Measurements from ENCODE around the gene SZT2.
"Not testable (repeated sequence)": the region's sequence is repeated elsewhere in the genome, so short reads cannot be mapped to it uniquely, and the experiment has no call there.

Gene SZT2

GRCh38 chr1:43392702-43393101 lies 3.0 kb downstream of the SZT2 start:
- DNase-seq = no peak

DNA sequence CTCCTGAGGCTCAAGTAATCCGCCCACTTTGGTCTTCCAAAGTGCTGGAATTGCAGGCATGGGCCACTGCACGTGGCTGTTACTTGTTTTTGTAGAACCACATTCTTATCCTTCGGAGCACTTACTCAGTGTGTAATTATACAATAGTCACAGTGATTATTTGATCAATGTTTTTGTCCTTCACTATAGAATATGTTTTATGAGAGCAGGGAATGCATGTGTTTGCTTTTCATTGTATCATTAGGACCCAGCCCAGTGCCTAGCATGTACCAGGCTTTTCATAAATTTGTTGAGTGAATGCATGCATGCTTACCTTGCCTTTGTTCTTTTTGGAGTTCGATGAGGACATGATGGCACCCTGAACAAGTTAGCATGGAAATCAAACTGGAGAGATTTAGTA lies 5.8 kb downstream of the SZT2 start:
- DNase-seq = no peak

- DNase-seq = peak; percentile 54
Observed at GRCh38 chr1:43396059-43396458, 6.4 kb downstream of the SZT2 start.

DNA sequence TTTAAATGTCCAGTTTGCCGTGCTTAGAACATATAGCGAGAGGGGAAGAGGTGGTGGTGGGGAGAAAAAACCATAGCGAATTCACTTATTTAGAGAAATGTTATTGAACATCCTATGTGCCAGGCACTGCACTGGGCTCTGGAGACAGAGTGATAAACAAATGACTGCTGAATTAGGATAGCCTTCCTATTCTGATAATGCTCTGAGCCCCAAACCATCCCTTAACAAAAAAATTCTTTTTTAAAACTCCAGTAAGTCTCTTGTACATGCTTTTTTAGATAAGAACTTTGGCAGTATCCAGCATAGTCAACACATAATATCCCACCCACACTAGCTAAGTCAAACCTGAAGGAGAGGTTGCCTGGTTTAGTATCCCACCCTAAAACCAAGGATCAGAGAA lies 8.5 kb downstream of the SZT2 start:
- DNase-seq = no peak

DNA sequence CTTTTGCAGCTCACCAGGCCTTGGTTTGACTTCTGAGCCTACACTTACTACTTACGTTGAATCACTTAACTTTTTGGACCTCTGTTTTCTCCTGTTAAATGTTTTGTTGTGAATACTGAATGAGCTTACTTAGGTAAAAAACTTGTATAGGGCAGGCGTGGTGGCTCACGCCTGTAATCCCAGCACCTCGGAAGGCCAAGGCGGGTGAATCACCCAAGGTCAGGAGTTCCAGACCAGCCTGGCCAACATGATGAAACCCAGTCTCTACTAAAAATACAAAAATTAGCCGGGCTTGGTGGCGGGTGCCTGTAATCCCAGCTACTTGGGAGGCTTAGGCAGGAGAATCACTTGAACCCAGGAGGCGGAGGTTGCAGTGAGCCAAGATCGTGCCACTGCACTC lies 10.7 kb downstream of the SZT2 start:
- DNase-seq = not testable (repeated sequence)

- DNase-seq = no peak
Observed at GRCh38 chr1:43402089-43402865, 12.6 kb downstream of the SZT2 start.

- DNase-seq = no peak
Observed at GRCh38 chr1:43404353-43404752, 14.7 kb downstream of the SZT2 start.

GRCh38 chr1:43405219-43405875 lies 15.6 kb downstream of the SZT2 start:
- peak; percentile 71 for DNase-seq

DNA sequence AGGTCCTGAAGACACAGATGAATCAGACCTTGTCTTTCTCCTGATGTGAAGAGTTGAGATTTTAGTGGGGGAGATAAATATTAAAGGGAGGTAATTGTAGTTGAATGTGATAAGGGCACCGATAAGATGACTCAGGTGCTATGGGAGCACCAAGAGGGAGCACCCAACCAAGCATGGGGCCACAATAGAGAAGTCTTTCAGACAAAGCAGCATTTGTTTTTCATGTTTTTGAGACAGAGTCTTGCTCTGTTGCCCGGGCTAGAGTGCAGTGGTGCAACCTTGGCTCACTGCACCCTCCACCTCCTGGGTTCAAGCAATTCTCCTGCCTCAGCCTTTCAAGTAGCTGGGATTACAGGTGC lies 16.2 kb downstream of the SZT2 start:
- DNase-seq = no peak

GRCh38 chr1:43410571-43410970 lies 20.9 kb downstream of the SZT2 start:
- no peak for DNase-seq

DNA sequence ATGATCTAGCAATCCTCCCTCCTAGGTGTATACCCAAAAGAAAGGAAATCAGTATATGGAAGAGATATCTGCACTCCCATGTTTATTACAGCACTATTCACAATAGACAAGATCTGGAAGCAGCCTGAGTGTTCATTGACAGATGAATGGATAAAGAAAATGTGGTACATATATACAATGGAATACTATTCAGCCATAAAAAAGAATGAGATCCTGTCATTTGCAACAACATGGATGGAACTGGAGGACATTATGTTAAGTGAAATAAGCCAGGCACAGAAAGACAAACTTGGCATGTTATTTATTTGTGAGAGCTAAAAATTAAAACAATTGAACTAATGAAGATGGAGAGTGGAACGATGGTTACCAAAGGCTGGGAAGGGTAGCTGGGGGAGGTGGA lies 23.7 kb downstream of the SZT2 start:
- DNase-seq = not testable (repeated sequence)

DNA sequence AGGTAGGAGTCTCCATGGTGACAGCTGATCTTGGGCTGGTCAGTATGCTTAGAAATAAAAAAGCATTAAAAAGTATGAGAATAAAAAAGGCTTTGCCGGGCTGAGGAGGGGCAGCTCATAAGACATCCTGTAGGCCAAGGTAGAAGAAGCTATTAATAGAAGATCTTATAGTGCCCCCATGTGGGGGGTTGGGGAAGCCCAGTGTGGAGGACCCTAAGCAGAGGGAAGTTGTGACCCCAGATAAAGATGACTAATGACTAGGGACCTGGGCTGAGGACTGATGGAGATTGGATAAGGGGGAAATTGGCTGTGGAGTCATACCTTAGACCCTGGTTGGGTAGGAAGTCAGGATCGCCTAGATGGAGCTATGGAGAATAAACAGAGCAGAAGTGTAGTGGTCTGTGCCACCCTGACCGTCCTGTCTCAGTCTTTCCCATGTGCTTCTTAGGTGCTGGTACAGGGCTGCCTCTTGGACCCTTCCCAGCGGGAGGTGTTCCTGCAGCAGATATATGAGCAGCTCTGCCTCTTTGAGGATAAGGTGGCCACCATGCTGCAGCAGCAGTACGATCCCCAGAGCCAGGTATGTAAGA lies 25.0 kb downstream of the SZT2 start:
- peak; percentile 57 for DNase-seq

DNA sequence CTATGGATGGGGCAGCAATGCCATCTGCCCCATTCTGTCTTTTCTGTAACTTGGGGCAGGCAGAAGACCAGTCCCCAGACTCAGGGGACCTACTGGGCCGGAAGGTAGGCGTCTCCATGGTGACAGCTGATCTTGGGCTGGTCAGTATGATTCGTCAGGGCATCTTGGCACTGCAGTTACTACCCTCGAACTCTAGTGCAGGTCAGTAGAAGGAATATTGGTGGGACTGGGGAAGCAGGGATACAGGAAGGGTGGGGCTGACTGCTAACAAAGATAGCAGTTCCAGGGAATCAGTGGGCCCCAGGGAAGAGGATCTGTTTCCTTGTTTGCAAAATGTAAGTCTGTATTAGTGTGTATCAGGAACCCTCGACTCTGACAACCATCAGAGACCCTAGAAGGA lies 26.2 kb downstream of the SZT2 start:
- DNase-seq = no peak

GRCh38 chr1:43418858-43419257 lies 29.2 kb downstream of the SZT2 start:
- no peak for DNase-seq

DNA sequence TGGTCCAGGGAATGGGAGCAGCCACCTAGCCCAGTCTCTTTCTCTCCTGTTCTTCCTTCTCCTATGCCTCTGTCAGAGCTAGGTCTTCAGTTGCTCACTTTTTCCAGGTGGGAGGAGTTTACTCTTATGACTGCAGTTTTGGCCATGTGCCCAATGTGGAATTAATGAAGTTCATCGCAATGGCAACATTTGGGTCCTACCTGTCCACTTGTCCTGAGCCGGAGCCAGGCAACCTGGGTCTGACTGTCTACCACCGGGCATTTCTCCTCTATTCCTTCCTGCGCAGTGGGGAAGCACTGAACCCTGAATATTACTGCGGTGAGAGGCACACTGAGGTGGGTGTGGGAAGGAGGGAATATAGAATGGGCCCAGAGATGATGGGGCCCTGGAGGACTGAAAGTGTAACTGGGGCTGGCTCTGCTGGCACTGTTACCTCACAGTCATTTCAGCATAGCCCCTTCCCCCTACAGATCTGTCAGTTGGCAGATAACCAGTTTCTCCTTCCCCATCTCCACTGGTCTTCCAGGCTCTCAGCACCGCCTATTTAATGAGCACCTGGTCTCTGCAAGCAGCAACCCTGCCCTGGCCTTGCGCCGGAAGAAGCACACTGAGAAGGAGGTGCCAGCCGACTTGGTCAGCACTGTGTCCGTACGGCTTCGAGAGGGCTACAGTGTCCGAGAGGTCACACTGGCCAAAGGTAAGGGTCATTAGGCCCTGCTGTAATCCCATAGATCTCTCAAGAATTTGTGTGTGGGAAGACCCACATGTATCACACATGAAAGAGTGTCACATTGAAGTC lies 30.1 kb downstream of the SZT2 start:
- DNase-seq = no peak

DNA sequence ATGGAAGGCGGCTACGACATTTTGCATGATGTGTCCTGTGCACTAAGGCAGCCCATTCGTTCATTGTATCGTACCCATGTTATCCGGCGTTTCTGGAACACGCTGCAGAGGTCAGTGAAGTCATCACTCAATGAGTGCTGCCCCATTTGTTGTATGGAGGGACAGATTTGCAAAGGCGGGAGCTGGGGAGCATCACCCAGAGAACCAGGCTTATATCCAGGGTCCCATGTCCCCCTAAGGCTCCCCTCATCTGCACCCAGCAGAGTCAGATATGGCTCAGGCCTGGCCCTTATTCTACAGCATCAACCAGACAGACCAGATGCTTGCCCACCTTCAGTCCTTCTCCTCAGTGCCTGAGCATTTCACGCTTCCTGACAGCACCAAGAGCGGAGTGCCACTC lies 31.2 kb downstream of the SZT2 start:
- no peak for DNase-seq

DNA sequence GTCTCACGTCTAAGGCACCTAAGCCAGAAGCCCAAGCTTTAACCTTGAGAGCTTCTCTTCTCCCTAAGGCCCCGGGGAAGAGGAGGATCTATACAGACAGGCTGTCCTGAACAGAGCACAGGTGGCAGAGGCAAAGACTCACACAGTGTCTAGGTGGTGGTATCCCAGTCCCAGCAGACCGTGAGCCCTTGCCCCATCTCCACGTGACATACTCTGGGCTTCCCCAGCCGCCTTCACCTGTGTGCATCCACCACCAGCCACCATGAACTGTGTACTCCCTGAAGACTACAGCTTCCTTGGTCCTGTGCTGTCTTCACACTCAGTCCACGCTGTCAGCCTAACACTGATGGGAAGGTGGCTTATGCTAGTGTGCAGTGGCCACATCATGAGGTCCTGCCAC lies 31.7 kb downstream of the SZT2 start:
- DNase-seq = no peak

GRCh38 chr1:43421976-43422750 lies 32.5 kb downstream of the SZT2 start:
- DNase-seq = no peak

- no peak for DNase-seq
Observed at GRCh38 chr1:43422995-43423671, 33.4 kb downstream of the SZT2 start.

- no peak for DNase-seq
Observed at GRCh38 chr1:43423672-43424550, 34.2 kb downstream of the SZT2 start.

DNA sequence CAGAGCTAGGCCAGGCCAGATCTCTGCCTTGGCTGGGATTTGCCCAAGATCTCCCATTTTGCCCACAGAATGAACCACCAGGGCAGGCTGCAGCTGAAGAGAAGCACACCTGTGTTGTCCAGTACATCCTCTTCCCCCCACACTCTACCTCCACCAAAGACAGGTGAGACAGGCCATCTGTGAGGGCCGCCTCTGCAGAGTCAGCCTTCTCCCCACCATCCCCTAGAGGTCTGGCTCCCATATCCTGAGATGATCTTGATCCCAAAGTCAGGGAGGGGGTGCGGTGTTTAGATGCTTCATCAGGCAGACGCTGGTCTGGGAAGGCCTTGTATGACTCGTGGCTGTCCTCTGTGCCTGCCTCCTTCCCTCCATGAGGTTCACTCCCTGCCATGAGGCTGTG lies 35.3 kb downstream of the SZT2 start:
- DNase-seq = no peak

Data from NCI-H2029 (cell line).